ENCODE data around the gene MRGPRG.

MRGPRG gene

GRCh38 chr11:3205261-3206155 lies 13.1 kb downstream of the MRGPRG start:
- DNase-seq: no peak

GRCh38 chr11:3204141-3205015 lies 14.2 kb downstream of the MRGPRG start:
- no peak for DNase-seq

GRCh38 chr11:3203221-3204043 lies 15.2 kb downstream of the MRGPRG start:
- DNase-seq: no peak

- no peak for DNase-seq
These were observed 15.9 kb downstream of the MRGPRG start for GRCh38 chr11:3202759-3203158.

- DNase-seq: no peak
These were observed 16.3 kb downstream of the MRGPRG start for GRCh38 chr11:3202305-3202704.

- no peak for DNase-seq
These were observed 16.9 kb downstream of the MRGPRG start for GRCh38 chr11:3201677-3202181.

- DNase-seq: no peak
These were observed 17.5 kb downstream of the MRGPRG start for GRCh38 chr11:3201112-3201581.

GRCh38 chr11:3200388-3201111 lies 18.1 kb downstream of the MRGPRG start:
- DNase-seq: no peak

- DNase-seq: no peak
These were observed 18.9 kb downstream of the MRGPRG start for GRCh38 chr11:3199537-3200295.

- no peak for DNase-seq
These were observed 19.8 kb downstream of the MRGPRG start for GRCh38 chr11:3198815-3199214.

- DNase-seq: no peak
These were observed 20.6 kb downstream of the MRGPRG start for GRCh38 chr11:3197878-3198528.

GRCh38 chr11:3197044-3197695 lies 21.4 kb downstream of the MRGPRG start:
- no peak for DNase-seq

GRCh38 chr11:3196161-3197043 lies 22.2 kb downstream of the MRGPRG start:
- DNase-seq: no peak

GRCh38 chr11:3195251-3196160 lies 23.1 kb downstream of the MRGPRG start:
- no peak for DNase-seq

GRCh38 chr11:3194016-3194816 lies 24.4 kb downstream of the MRGPRG start:
- no peak for DNase-seq

- DNase-seq: no peak
These were observed 25.1 kb downstream of the MRGPRG start for GRCh38 chr11:3193373-3194015.
